DND-41 (cell line): ENCODE measurements around the gene WFIKKN1.

Experiments used
- ATAC-seq: fragments of 200-7000 bp; cut with Tn5 transposase; 3 replicates; pipeline ENCODE4 v1.9.1; 2021; ENCODE audit warnings: low read depth; ENCODE audit not compliant: insufficient read depth
- DNase-seq: peaks from one replicate; pipeline ENCODE4 v3.0.0-alpha.2; 2020
- H2AFZ ChIP-seq: 2 replicates; pipeline ENCODE4 v1.6.0; 2012; ENCODE audit warnings: low read depth, low read length
- H3K27ac ChIP-seq: 2 replicates; pipeline ENCODE4 v1.5.1; 2012; ENCODE audit warnings: low read length, inconsistent platforms
- H3K27me3 ChIP-seq: fragments of 200-600 bp; sonication (generic); 2 replicates; pipeline ENCODE4 v1.6.0; 2012; ENCODE audit warnings: low read length, mild to moderate bottlenecking, inconsistent platforms; ENCODE audit not compliant: insufficient read depth, poor library complexity
- H3K36me3 ChIP-seq: 2 replicates; pipeline ENCODE4 v1.5.1; 2012; ENCODE audit warnings: low read length, inconsistent platforms; ENCODE audit not compliant: insufficient read depth
- H3K4me1 ChIP-seq: 2 replicates; pipeline ENCODE4 v1.5.1; 2012; ENCODE audit warnings: mild to moderate bottlenecking, low read length; ENCODE audit not compliant: insufficient read depth
- H3K4me2 ChIP-seq: 2 replicates; pipeline ENCODE4 v1.6.0; 2012; ENCODE audit warnings: mild to moderate bottlenecking, moderate library complexity, low read length, inconsistent platforms; ENCODE audit not compliant: insufficient read depth
- H3K4me3 ChIP-seq, 2 experiments: fragments of 200-600 bp in 1 of 2; shearing (Covaris generic) in 1 of 2; 2 replicates each; pipeline ENCODE4 v1.5.1; 2012 to 2016; ENCODE audit warnings: inconsistent platforms in 2 of 2, low read length in 2 of 2, mild to moderate bottlenecking in 2 of 2, low read depth in 1 of 2, moderate library complexity in 1 of 2
- H3K79me2 ChIP-seq: 2 replicates; pipeline ENCODE4 v1.6.0; 2012; ENCODE audit warnings: low read length, inconsistent platforms; ENCODE audit not compliant: insufficient read depth
- H3K9ac ChIP-seq: 2 replicates; pipeline ENCODE4 v1.6.0; 2012; ENCODE audit warnings: low read depth, mild to moderate bottlenecking, inconsistent platforms, low read length, moderate library complexity
- H3K9me3 ChIP-seq: 2 replicates; pipeline ENCODE4 v1.5.1; 2012; ENCODE audit warnings: low read length, moderate library complexity, mild to moderate bottlenecking, inconsistent platforms; ENCODE audit not compliant: insufficient read depth, severe bottlenecking
- H4K20me1 ChIP-seq: 2 replicates; pipeline ENCODE4 v1.6.0; 2012; ENCODE audit warnings: low read length; ENCODE audit not compliant: insufficient read depth
- EZH2 ChIP-seq: IDR thresholded peaks from 3 replicates; pipeline ENCODE4 v1.6.1; 2012; ENCODE audit warnings: borderline replicate concordance, low read depth, mild to moderate bottlenecking, moderate library complexity, low read length, inconsistent platforms; ENCODE audit not compliant: severe bottlenecking
- TF ChIP-seq, protein P1 (sequence below): IDR thresholded peaks from 2 replicates; pipeline ENCODE4 v1.5.1; 2012; ENCODE audit warnings: borderline replicate concordance, low read length, moderate library complexity, mild to moderate bottlenecking; ENCODE audit not compliant: poor library complexity, severe bottlenecking; ENCODE audit errors: extremely low read depth

WFIKKN1 gene

DNA sequence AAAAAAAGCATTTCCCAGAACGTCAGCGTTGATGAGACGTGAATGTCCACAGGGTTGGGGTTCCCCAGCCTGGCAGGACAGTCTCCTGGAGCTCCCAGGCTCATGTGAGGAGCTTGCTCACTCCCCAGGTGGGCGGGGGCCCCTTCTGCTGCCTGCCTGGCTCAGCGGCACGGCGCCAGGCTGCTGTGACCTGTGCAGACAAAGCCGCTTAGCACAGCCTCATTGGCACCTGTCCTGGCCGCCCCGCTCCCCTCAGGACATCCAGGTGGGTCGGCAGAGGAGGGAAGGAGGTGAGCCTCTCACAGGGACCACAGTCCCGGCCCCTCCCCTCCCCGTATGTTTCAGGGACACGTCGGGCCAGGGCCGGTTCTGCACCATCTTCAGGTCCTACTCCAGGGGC, 12.9 kb upstream of the WFIKKN1 start:
- H3K9ac ChIP-seq, result no peak overlapping the region
- no peak overlapping the region for H3K27ac ChIP-seq
- H4K20me1 ChIP-seq, result peaks cover 30% of the 10 kb centered on the region
- no peaks in the 10 kb centered on the region for H3K4me1 ChIP-seq
- H3K27me3 ChIP-seq, result no peaks in the 10 kb centered on the region
- H3K4me3 ChIP-seq, result no peak overlapping the region
- DNase-seq, result no peak
- H3K79me2 ChIP-seq, result peaks cover 20% of the 10 kb centered on the region
- no peaks in the 10 kb centered on the region for H3K9me3 ChIP-seq
- H3K4me2 ChIP-seq, result no peak overlapping the region
- H3K36me3 ChIP-seq, result no peaks in the 10 kb centered on the region
- no peak overlapping the region for H2AFZ ChIP-seq
- TF ChIP-seq, protein P1, sequence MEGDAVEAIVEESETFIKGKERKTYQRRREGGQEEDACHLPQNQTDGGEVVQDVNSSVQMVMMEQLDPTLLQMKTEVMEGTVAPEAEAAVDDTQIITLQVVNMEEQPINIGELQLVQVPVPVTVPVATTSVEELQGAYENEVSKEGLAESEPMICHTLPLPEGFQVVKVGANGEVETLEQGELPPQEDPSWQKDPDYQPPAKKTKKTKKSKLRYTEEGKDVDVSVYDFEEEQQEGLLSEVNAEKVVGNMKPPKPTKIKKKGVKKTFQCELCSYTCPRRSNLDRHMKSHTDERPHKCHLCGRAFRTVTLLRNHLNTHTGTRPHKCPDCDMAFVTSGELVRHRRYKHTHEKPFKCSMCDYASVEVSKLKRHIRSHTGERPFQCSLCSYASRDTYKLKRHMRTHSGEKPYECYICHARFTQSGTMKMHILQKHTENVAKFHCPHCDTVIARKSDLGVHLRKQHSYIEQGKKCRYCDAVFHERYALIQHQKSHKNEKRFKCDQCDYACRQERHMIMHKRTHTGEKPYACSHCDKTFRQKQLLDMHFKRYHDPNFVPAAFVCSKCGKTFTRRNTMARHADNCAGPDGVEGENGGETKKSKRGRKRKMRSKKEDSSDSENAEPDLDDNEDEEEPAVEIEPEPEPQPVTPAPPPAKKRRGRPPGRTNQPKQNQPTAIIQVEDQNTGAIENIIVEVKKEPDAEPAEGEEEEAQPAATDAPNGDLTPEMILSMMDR, result no peak
- TF ChIP-seq EZH2, result no peak
- ATAC-seq, result no peak

DNA sequence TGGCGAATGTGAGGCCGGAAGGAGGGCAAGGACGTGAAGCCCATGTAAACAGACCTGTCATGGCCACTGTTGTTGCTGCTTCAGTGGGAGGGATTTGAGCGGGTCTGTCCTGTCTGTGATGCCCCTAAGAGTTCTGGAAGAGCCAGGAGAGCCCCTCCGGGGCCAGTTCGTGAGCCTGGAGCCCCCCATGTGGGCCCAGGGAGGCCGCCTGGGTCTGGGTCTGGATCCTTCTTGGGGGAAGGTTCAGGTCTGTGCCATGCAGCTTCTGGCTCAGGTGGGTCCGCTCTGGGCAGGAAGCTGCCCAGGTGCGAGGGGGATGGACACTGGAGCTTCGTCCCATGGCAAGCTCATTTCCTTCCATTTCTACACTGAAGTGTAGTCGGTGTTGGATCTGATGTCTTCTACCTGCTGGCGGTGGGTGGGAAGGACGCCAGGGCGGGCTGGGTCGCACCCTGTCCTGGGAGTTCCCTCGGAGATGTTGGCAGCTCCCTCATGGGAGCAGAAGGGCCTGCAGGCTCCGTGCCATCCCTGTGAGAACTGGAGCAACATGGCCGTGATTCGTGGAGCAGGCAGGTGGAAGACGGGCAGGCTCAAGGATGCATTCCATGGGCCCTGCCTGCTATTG, 11.2 kb upstream of the WFIKKN1 start:
- DNase-seq (no peak), ATAC-seq (no peak)
- Histone ChIP-seq H4K20me1 (peaks cover 34% of the 10 kb centered on the region), H3K4me1 (no peaks in the 10 kb centered on the region), H3K4me2 (no peak overlapping the region), H3K9ac (no peak overlapping the region), H3K27me3 (no peaks in the 10 kb centered on the region), H2AFZ (no peak overlapping the region), H3K79me2 (peaks cover 14% of the 10 kb centered on the region), H3K4me3 (no peak overlapping the region), H3K9me3 (no peaks in the 10 kb centered on the region), H3K36me3 (no peaks in the 10 kb centered on the region), H3K27ac (no peak overlapping the region)
- TF ChIP-seq, protein P1, result no peak
- TF ChIP-seq EZH2, result no peak

DNA sequence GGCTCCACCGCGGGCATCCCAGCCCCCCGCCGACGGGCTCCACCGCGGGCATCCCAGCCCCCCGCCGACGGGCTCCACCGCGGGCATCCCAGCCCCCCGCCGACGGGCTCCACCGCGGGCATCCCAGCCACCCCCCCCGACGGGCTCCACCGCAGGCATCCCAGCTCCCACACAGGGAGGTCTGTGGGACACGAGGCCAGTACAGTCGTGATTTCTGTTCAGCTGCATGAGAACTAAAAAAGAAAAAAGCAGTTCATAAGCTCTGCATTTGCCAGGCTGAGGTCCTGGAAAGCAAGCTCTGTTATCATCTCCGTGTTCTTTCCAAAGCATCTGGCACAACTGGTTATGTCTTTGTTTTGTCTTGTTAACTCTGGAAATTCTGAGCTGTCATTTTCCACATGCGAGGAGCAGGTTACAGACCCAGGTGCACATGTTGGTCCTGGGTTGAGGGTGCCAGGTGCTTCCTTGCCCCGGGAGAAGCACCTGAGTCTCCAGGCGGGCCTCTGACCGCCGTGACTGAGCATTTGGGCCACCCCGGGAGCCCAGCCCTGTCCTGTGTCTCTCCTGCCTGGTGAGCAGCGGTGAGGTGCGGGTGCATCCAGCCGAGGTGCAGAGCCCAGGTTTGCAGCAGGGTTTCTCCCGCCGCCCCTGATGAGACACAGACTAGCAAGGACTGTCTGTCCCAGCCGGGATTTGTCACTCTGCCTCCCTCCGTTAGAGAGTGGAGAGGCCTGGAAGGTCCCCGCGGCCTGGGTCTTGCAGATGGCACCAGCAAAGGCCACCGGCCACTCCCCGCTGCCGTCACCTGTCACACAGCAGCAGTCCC, 9.9 kb upstream of the WFIKKN1 start:
- H3K36me3 ChIP-seq, result peaks cover 8% of the 10 kb centered on the region
- H4K20me1 ChIP-seq, result peaks cover 40% of the 10 kb centered on the region
- TF ChIP-seq EZH2, result no peak
- TF ChIP-seq, protein P1, result no peak
- no peaks in the 10 kb centered on the region for H3K27me3 ChIP-seq
- ATAC-seq, result no peak
- no peak overlapping the region for H3K4me2 ChIP-seq
- H3K27ac ChIP-seq, result no peak overlapping the region
- no peak for DNase-seq
- H3K9me3 ChIP-seq, result no peaks in the 10 kb centered on the region
- no peak overlapping the region for H2AFZ ChIP-seq
- H3K4me3 ChIP-seq, result no peak overlapping the region
- H3K9ac ChIP-seq, result no peak overlapping the region
- H3K4me1 ChIP-seq, result no peaks in the 10 kb centered on the region
- H3K79me2 ChIP-seq, result peaks cover 14% of the 10 kb centered on the region
